ENCODE data around the gene PATJ. TPM values are rescaled to one million over a fixed set of nuclear protein-coding genes. Genes with fewer than 3 reads are reported as not detected.

Gene PATJ
- polyA plus RNA-seq, 4 donors: 39.4 to 44.0 (median 39.8) TPM

- no peak for DNase-seq (ENCODE audit: low read depth in 4 of 4, low spot score in 3 of 4)
Measured at GRCh38 chr1:61973100-61973837, 231.0 kb downstream of the PATJ start.

- DNase-seq (ENCODE audit: low read depth in 4 of 4, low spot score in 3 of 4): no peak
Measured at GRCh38 chr1:61975638-61976037, 233.4 kb downstream of the PATJ start.

- no peak for DNase-seq (ENCODE audit: low read depth in 4 of 4, low spot score in 3 of 4)
Measured at GRCh38 chr1:61976566-61976965, 234.3 kb downstream of the PATJ start.

GRCh38 chr1:61978796-61979195, 236.5 kb downstream of the PATJ start:
- DNase-seq (ENCODE audit: low read depth in 4 of 4, low spot score in 3 of 4): no peak

- no peak for DNase-seq (ENCODE audit: low read depth in 4 of 4, low spot score in 3 of 4)
Measured at GRCh38 chr1:61979729-61980128, 237.4 kb downstream of the PATJ start.

GRCh38 chr1:61980561-61980960, 238.3 kb downstream of the PATJ start:
- no peak for DNase-seq (ENCODE audit: low read depth in 4 of 4, low spot score in 3 of 4)

- DNase-seq (ENCODE audit: low read depth in 4 of 4, low spot score in 3 of 4): no peak
Measured at GRCh38 chr1:61981870-61982660, 239.8 kb downstream of the PATJ start.

- DNase-seq (ENCODE audit: low read depth in 4 of 4, low spot score in 3 of 4): no peak
Measured at GRCh38 chr1:61983236-61983635, 241.0 kb downstream of the PATJ start.

GRCh38 chr1:61992257-61992656, 250.0 kb downstream of the PATJ start:
- DNase-seq (ENCODE audit: low read depth in 4 of 4, low spot score in 3 of 4): no peak

- no peak for DNase-seq (ENCODE audit: low read depth in 4 of 4, low spot score in 3 of 4)
Measured at GRCh38 chr1:61993331-61993961, 251.2 kb downstream of the PATJ start.

- no peak for DNase-seq (ENCODE audit: low read depth in 4 of 4, low spot score in 3 of 4)
Measured at GRCh38 chr1:61995641-61996040, 253.4 kb downstream of the PATJ start.

GRCh38 chr1:61997123-61997522, 254.8 kb downstream of the PATJ start:
- no peak for DNase-seq (ENCODE audit: low read depth in 4 of 4, low spot score in 3 of 4)

- no peak for DNase-seq (ENCODE audit: low read depth in 4 of 4, low spot score in 3 of 4)
Measured at GRCh38 chr1:62003777-62004176, 261.5 kb downstream of the PATJ start.

- no peak for DNase-seq (ENCODE audit: low read depth in 4 of 4, low spot score in 3 of 4)
Measured at GRCh38 chr1:62006690-62007089, 264.4 kb downstream of the PATJ start.

GRCh38 chr1:62011006-62011405, 268.7 kb downstream of the PATJ start:
- no peak for DNase-seq (ENCODE audit: low read depth in 4 of 4, low spot score in 3 of 4)

- no peak for DNase-seq (ENCODE audit: low read depth in 4 of 4, low spot score in 3 of 4)
Measured at GRCh38 chr1:62012095-62012494, 269.8 kb downstream of the PATJ start.

GRCh38 chr1:62012836-62013235, 270.6 kb downstream of the PATJ start:
- DNase-seq (ENCODE audit: low read depth in 4 of 4, low spot score in 3 of 4): no peak

GRCh38 chr1:62013264-62013663, 271.0 kb downstream of the PATJ start:
- no peak for DNase-seq (ENCODE audit: low read depth in 4 of 4, low spot score in 3 of 4)

- no peak for DNase-seq (ENCODE audit: low read depth in 4 of 4, low spot score in 3 of 4)
Measured at GRCh38 chr1:62022382-62022983, 280.2 kb downstream of the PATJ start.

GRCh38 chr1:62024690-62025089, 282.4 kb downstream of the PATJ start:
- DNase-seq (ENCODE audit: low read depth in 4 of 4, low spot score in 3 of 4): no peak

- no peak for DNase-seq (ENCODE audit: low read depth in 4 of 4, low spot score in 3 of 4)
Measured at GRCh38 chr1:62025154-62025553, 282.9 kb downstream of the PATJ start.
